GM12878 (cell line): Measurements from ENCODE around the gene B4GALT3. TPM values are rescaled to one million over a fixed set of nuclear protein-coding genes. Genes with fewer than 3 reads are reported as not detected.

Experiments used
- ATAC-seq: fragments of 200-7000 bp; cut with Tn5 transposase; 3 replicates; pipeline ENCODE4 v1.9.1; 2020; ENCODE audit warnings: mild to moderate bottlenecking, moderate library complexity
- BruUV-seq: library from RNA; stranded (reverse); fragments of 400-500 nt; replicated peaks from 2 replicates; lab custom pipeline; 2021; lab: Mats Ljungman, UMichigan
- CTCF ChIA-PET: fragments of 300-600 bp; sonication (Branson Sonifier 250); formaldehyde crosslinking; extraction: SDS; loops from one replicate; lab custom pipeline; 2021; ENCODE audit warnings: inconsistent platforms; lab: Yijun Ruan, JAX
- POLR2A ChIA-PET: fragments of 350-600 bp; formaldehyde crosslinking; extraction: SDS; loops from one replicate; lab custom pipeline; 2021; ENCODE audit warnings: inconsistent platforms; lab: Charles Lee
- RAD21 ChIA-PET: fragments of 300-600 bp; sonication (Branson Sonifier 250); formaldehyde crosslinking; loops from one replicate; lab custom pipeline; 2023; ENCODE audit warnings: antibody characterized with exemption; ENCODE audit not compliant: unreplicated experiment; lab: Charles Lee
- SMC1A ChIA-PET: fragments of 300-600 bp; sonication (Branson Sonifier 250); formaldehyde crosslinking; loops from one replicate; lab custom pipeline; 2023; ENCODE audit not compliant: unreplicated experiment, uncharacterized antibody; lab: Charles Lee
- DNase-seq: peaks from one replicate; pipeline ENCODE4 v3.0.0-alpha.2; 2011; ENCODE audit warnings: low read depth, low spot score
- FAIRE-seq: peaks from 3 replicates; lab custom pipeline; 2011; peaks lifted over from hg19 to GRCh38; lab: Jason Lieb, UNC
- H2AFZ ChIP-seq: 2 replicates; pipeline ENCODE4 v1.6.0; 2011; ENCODE audit warnings: low read depth, low read length, control low read depth; ENCODE audit not compliant: control insufficient read depth
- H3K27ac ChIP-seq: 2 replicates; pipeline ENCODE4 v1.5.1; 2011; ENCODE audit warnings: control low read depth; ENCODE audit not compliant: control insufficient read depth, insufficient read depth
- H3K27me3 ChIP-seq, 2 experiments: replicated peaks in 1 of 2; 2 replicates each; pipeline versions ENCODE4 v1.6.0 to v1.6.1; 2011; ENCODE audit warnings: low read length in 1 of 2; ENCODE audit not compliant: control insufficient read depth in 2 of 2, insufficient read depth in 2 of 2
- H3K36me3 ChIP-seq, 2 experiments: 2 replicates each; pipeline ENCODE4 v1.5.1; 2011; ENCODE audit warnings: low read length in 1 of 2; ENCODE audit not compliant: control insufficient read depth in 2 of 2, insufficient read depth in 2 of 2
- H3K4me1 ChIP-seq: 2 replicates; pipeline ENCODE4 v1.6.1; 2011; ENCODE audit warnings: mild to moderate bottlenecking, low read length, moderate library complexity, mixed read lengths; ENCODE audit not compliant: control insufficient read depth, insufficient read depth
- H3K4me2 ChIP-seq: 2 replicates; pipeline ENCODE4 v1.6.0; 2011; ENCODE audit warnings: control low read depth; ENCODE audit not compliant: control insufficient read depth, insufficient read depth
- H3K4me3 ChIP-seq: fragments of 200-600 bp; sonication (generic); 2 replicates; pipeline ENCODE4 v1.5.1; 2016
- H3K79me2 ChIP-seq: 2 replicates; pipeline ENCODE4 v1.6.0; 2011; ENCODE audit warnings: low read length; ENCODE audit not compliant: control insufficient read depth, insufficient read depth
- H3K9ac ChIP-seq: 2 replicates; pipeline ENCODE4 v1.8.0; 2011; ENCODE audit warnings: low read length, control low read depth, mixed read lengths; ENCODE audit not compliant: control insufficient read depth, insufficient read depth
- H3K9me3 ChIP-seq: replicated peaks from 3 replicates; pipeline ENCODE4 v1.5.1; 2011; ENCODE audit warnings: mild to moderate bottlenecking, low read length; ENCODE audit not compliant: control insufficient read depth, insufficient read depth
- H4K20me1 ChIP-seq: 2 replicates; pipeline ENCODE4 v1.6.0; 2011; ENCODE audit not compliant: control insufficient read depth, insufficient read depth
- DPF2 ChIP-seq: fragments of 450-650 bp; IDR thresholded peaks from 2 replicates; pipeline ENCODE4 v1.6.1; 2017; ENCODE audit warnings: mild to moderate bottlenecking
- E2F4 ChIP-seq: IDR thresholded peaks from 2 replicates; pipeline ENCODE4 v1.6.1; 2012; ENCODE audit warnings: low read depth, low read length, improper control_type of control experiment
- E2F8 ChIP-seq: fragments of 450-650 bp; IDR thresholded peaks from 2 replicates; pipeline ENCODE4 v1.6.1; 2018; ENCODE audit warnings: mild to moderate bottlenecking, low read depth, moderate library complexity; ENCODE audit not compliant: partially characterized antibody
- ETV6 ChIP-seq, 2 experiments: fragments of 450-650 bp in 1 of 2; IDR thresholded peaks in 1 of 2; conservative IDR thresholded peaks in 1 of 2; 2 replicates each; pipeline ENCODE4 v1.6.1; 2014; ENCODE audit warnings: antibody characterized with exemption in 1 of 2, borderline replicate concordance in 1 of 2, low read depth in 1 of 2, mild to moderate bottlenecking in 1 of 2, moderate library complexity in 1 of 2
- GABPA ChIP-seq: IDR thresholded peaks from 2 replicates; pipeline ENCODE4 v1.6.1; 2014; ENCODE audit warnings: antibody characterized with exemption, low read depth, mild to moderate bottlenecking, inconsistent platforms
- HCFC1 ChIP-seq: fragments of 150-350 bp; IDR thresholded peaks from 2 replicates; pipeline ENCODE4 v1.6.1; 2014; ENCODE audit warnings: low read length
- JUNB ChIP-seq: IDR thresholded peaks from 2 replicates; pipeline ENCODE4 v1.6.1; 2016; ENCODE audit warnings: antibody characterized with exemption, mild to moderate bottlenecking
- MTA2 ChIP-seq: fragments of 450-650 bp; IDR thresholded peaks from 2 replicates; pipeline ENCODE4 v1.6.1; 2016; ENCODE audit warnings: low read depth, mild to moderate bottlenecking, moderate library complexity
- NBN ChIP-seq: fragments of 450-650 bp; IDR thresholded peaks from 2 replicates; pipeline ENCODE4 v1.6.1; 2016
- NR2C1 ChIP-seq: fragments of 450-650 bp; IDR thresholded peaks from 2 replicates; pipeline ENCODE4 v1.6.1; 2017; ENCODE audit warnings: antibody characterized with exemption, mild to moderate bottlenecking, moderate library complexity
- NR2F1 ChIP-seq: fragments of 450-650 bp; conservative IDR thresholded peaks from 2 replicates; pipeline ENCODE4 v1.6.1; 2017; ENCODE audit warnings: mild to moderate bottlenecking
- SUZ12 ChIP-seq: fragments of 200-600 bp; sonication (generic); IDR thresholded peaks from one replicate; pipeline ENCODE4 v1.6.1; 2018; ENCODE audit warnings: antibody characterized with exemption, mild to moderate bottlenecking; ENCODE audit not compliant: unreplicated experiment
- ZZZ3 ChIP-seq: IDR thresholded peaks from 2 replicates; pipeline ENCODE4 v1.6.1; 2011; ENCODE audit warnings: low read depth; ENCODE audit not compliant: control insufficient read depth, insufficient read length
- WGBS: methylation state at CpG from one replicate; pipeline ENCODE4 v1.1.6; 2016; ENCODE audit warnings: low lambda C conversion rate; ENCODE audit not compliant: insufficient replicate concordance, insufficient coverage; ENCODE audit errors: missing lambda C conversion rate; 5-methylcytosine and 5-hydroxymethylcytosine counted together
- in situ Hi-C: fragments of 300-500 bp; cut with MboI; formaldehyde crosslinking; loops from 9 replicates; pipeline ENCODE4 v1.14.3; 2018; ENCODE audit warnings: mixed read lengths
- intact Hi-C: fragments of 100-400 bp; cut with micrococcal nuclease; formaldehyde crosslinking; loops from one replicate; pipeline ENCODE4 v1.14.2; 2022; ENCODE audit not compliant: unreplicated experiment
- polyA plus RNA-seq, 11 experiments: library from polyadenylated mRNA; depleted of rRNA in 4 of 11; unstranded in 6 of 11; stranded (reverse) in 5 of 11; fragments of >200 nt; fragmentation: Nextera tagmentation in 4 of 11; fragmentation: Illumina TruSeq in 1 of 11; extraction: Ambion mirVana in 4 of 11; extraction: Trizol in 1 of 11; gene quantifications; 1 replicate in 1 of 11; 2 replicates in 10 of 11; pipeline versions ENCODE4 v1.2.1 to v1.2.3, GENCODE V29; 2011 to 2016; ENCODE audit warnings: inconsistent platforms in 2 of 11, missing spikeins in 2 of 11, low read depth in 1 of 11
- total RNA-seq, 4 experiments: library from RNA; depleted of rRNA in 3 of 4; stranded (reverse); fragments of >200 nt in 3 of 4; fragmentation: Illumina TruSeq in 1 of 4; extraction: Trizol in 1 of 4; gene quantifications; 2 replicates each; pipeline versions ENCODE4 v1.2.1 to v1.2.3, GENCODE V29; 2013 to 2021

Gene B4GALT3
- total and polyA plus RNA-seq, 10 of the 15 experiments (the other 5 are each of a cell fraction or from before 2014, with no cell fraction given): 27.1 to 58.9 (median 42.6) TPM

- DNase-seq: no peak
- WGBS: 52% methylated on average over 8 of the region's 8 CpGs
- H3K27ac ChIP-seq: no peak overlapping the region
These were observed 41.2 kb upstream of the B4GALT3 start for GRCh38 chr1:161218301-161219077.

More at GRCh38 chr1:161218301-161219077, 41.2 kb upstream of the B4GALT3 start:
- H3K4me1 ChIP-seq: peaks cover 21% of the 10 kb centered on the region
- intact Hi-C loops (no loop called here), in situ Hi-C loops (no loop called here)
- no peak overlapping the region for H2AFZ ChIP-seq
- H3K27me3 ChIP-seq: no peaks in the 10 kb centered on the region
- no peak overlapping the region for H3K9ac ChIP-seq
- CTCF ChIA-PET: interaction anchor here (1.0 to 17.1 kb wide), 9 partner anchors 8 to 163 kb away, joined by 3 to 385 read pairs (median 16); partner anchors contain the start of genes CFAP126, NDUFS2 and TOMM40L
- H3K36me3 ChIP-seq: peaks cover 2 to 9% of the 10 kb centered on the region in 2 experiments; a peak in 3 of 4 replicates
- H4K20me1 ChIP-seq: no peaks in the 10 kb centered on the region
- TF ChIP-seq HCFC1: no peak
- TF ChIP-seq GABPA: no peak
- no peak for TF ChIP-seq ETV6 (conservative IDR thresholded peaks at IDR 0.05 in 1 of 2, IDR thresholded peaks at IDR 0.05 in 1 of 2; ENCODE audit: borderline replicate concordance in 1 of 2, low read depth in 1 of 2)
- no peak for TF ChIP-seq NR2F1
- TF ChIP-seq JUNB: no peak
- no peak for TF ChIP-seq E2F4
- TF ChIP-seq MTA2: no peak
- TF ChIP-seq NR2C1: no peak
- no peak for TF ChIP-seq E2F8
- TF ChIP-seq DPF2: no peak
- TF ChIP-seq SUZ12: no peak
- no peak for TF ChIP-seq NBN
- TF ChIP-seq ZZZ3: no peak
- ATAC-seq: no peak
- H3K4me3 ChIP-seq: no peak overlapping the region
- POLR2A ChIA-PET: interaction anchor here (1.1 to 5.7 kb wide), 2 partner anchors 12 to 15 kb away, joined by 3 to 24 read pairs; partner anchors contain the start of gene NDUFS2
- H3K79me2 ChIP-seq: no peaks in the 10 kb centered on the region
- no peak for FAIRE-seq
- H3K4me2 ChIP-seq: no peak overlapping the region
- RAD21 ChIA-PET: interaction anchor here (0.7 to 2.1 kb wide), 6 partner anchors 7 to 164 kb away, joined by 3 to 6 read pairs (median 3); no protein-coding TSS in a partner anchor
- no TSS peak for BruUV-seq
- SMC1A ChIA-PET: interaction anchor here (0.8 to 3.6 kb wide), 8 partner anchors 11 to 165 kb away, joined by 3 to 15 read pairs (median 4); no protein-coding TSS in a partner anchor
- no peaks in the 10 kb centered on the region for H3K9me3 ChIP-seq
